BJ (cell line): Measurements from ENCODE around the gene HSD17B3. TPM values are rescaled to one million over a fixed set of nuclear protein-coding genes. Genes with fewer than 3 reads are reported as not detected.

Experiments used
- CTCF ChIA-PET: fragments of 350-600 bp; formaldehyde crosslinking; extraction: SDS; loops from one replicate; lab custom pipeline; 2021; ENCODE audit warnings: antibody characterized with exemption, inconsistent platforms; lab: Yijun Ruan, JAX
- POLR2A ChIA-PET: fragments of 300-600 bp; sonication (Branson Sonifier 250); formaldehyde crosslinking; extraction: SDS; loops from one replicate; lab custom pipeline; 2021; ENCODE audit warnings: antibody characterized with exemption; lab: Charles Lee
- DNase-seq: peaks from one replicate; pipeline ENCODE4 v3.0.0-alpha.2; 2011; ENCODE audit warnings: low read depth
- H3K27me3 ChIP-seq: 2 replicates; pipeline ENCODE4 v1.6.0; 2011; ENCODE audit warnings: low read length; ENCODE audit not compliant: control insufficient read depth, insufficient read depth
- H3K36me3 ChIP-seq: 2 replicates; pipeline ENCODE4 v1.5.1; 2011; ENCODE audit warnings: low read length; ENCODE audit not compliant: control insufficient read depth, insufficient read depth
- H3K4me3 ChIP-seq: 2 replicates; pipeline ENCODE4 v1.5.1; 2011; ENCODE audit warnings: low read depth, mild to moderate bottlenecking, control low read depth, low read length
- CTCF ChIP-seq: IDR thresholded peaks from 2 replicates; pipeline ENCODE4 v1.5.1; 2011; ENCODE audit warnings: low read depth, mild to moderate bottlenecking, control low read depth, inconsistent platforms, low read length, moderate library complexity; ENCODE audit not compliant: insufficient read depth
- polyA plus RNA-seq: library from polyadenylated mRNA; depleted of rRNA; stranded (reverse); fragments of >200 nt; gene quantifications from 2 replicates; pipeline ENCODE4 v1.2.3, GENCODE V29; 2011

The HSD17B3 gene
- polyA plus RNA-seq, 1 experiment: not detected

- ChIA-PET CTCF (no interaction called here), POLR2A (no interaction called here)
- Histone ChIP-seq H3K4me3 (no peak overlapping the region), H3K36me3 (no peaks in the 10 kb centered on the region), H3K27me3 (no peaks in the 10 kb centered on the region)
- TF ChIP-seq CTCF: no peak
- no peak for DNase-seq
Measured at GRCh38 chr9:96258967-96259366, 43.0 kb downstream of the HSD17B3 start.

- DNase-seq: no peak
- Histone ChIP-seq H3K27me3 (no peaks in the 10 kb centered on the region), H3K4me3 (no peak overlapping the region), H3K36me3 (no peaks in the 10 kb centered on the region)
- TF ChIP-seq CTCF: no peak
- ChIA-PET POLR2A (no interaction called here), CTCF (no interaction called here)
Measured at GRCh38 chr9:96256800-96257199, 45.2 kb downstream of the HSD17B3 start.

GRCh38 chr9:96255698-96256097 lies 46.3 kb downstream of the HSD17B3 start:
- Histone ChIP-seq H3K27me3 (no peaks in the 10 kb centered on the region), H3K4me3 (no peak overlapping the region), H3K36me3 (no peaks in the 10 kb centered on the region)
- no peak for TF ChIP-seq CTCF
- DNase-seq: no peak
- ChIA-PET POLR2A (no interaction called here), CTCF (interaction anchor here (1.8 kb wide), 1 partner anchor 10 kb away, joined by 8 read pairs; no protein-coding TSS in a partner anchor)

- DNase-seq: no peak
- ChIA-PET CTCF (no interaction called here), POLR2A (no interaction called here)
- Histone ChIP-seq H3K36me3 (no peaks in the 10 kb centered on the region), H3K27me3 (no peaks in the 10 kb centered on the region), H3K4me3 (no peak overlapping the region)
- TF ChIP-seq CTCF: no peak
Measured at GRCh38 chr9:96253059-96253696, 48.8 kb downstream of the HSD17B3 start.

- no peaks in the 10 kb centered on the region for H3K27me3 ChIP-seq
- CTCF ChIA-PET: no interaction called here
- no peaks in the 10 kb centered on the region for H3K36me3 ChIP-seq
- TF ChIP-seq CTCF: no peak
- no peak overlapping the region for H3K4me3 ChIP-seq
- POLR2A ChIA-PET: no interaction called here
- no peak for DNase-seq
Measured at GRCh38 chr9:96251451-96251850, 50.5 kb downstream of the HSD17B3 start.
